Panc1 (cell line): ENCODE measurements around the gene TAAR8. TPM values are rescaled to one million over a fixed set of nuclear protein-coding genes. Genes with fewer than 3 reads are reported as not detected.

Experiments used
- ATAC-seq: fragments of 200-7000 bp; cut with Tn5 transposase; 2 replicates; pipeline ENCODE4 v1.9.1; 2020; ENCODE audit warnings: mild to moderate bottlenecking, moderate library complexity
- BruUV-seq: library from RNA; stranded (reverse); fragments of 400-500 nt; replicated peaks from 2 replicates; lab custom pipeline; 2021; lab: Mats Ljungman, UMichigan
- CTCF ChIA-PET: fragments of 300-600 bp; sonication (Branson Sonifier 250); formaldehyde crosslinking; loops from one replicate; lab custom pipeline; 2022; ENCODE audit warnings: antibody characterized with exemption; lab: Charles Lee
- POLR2A ChIA-PET: fragments of 300-600 bp; sonication (Branson Sonifier 250); formaldehyde crosslinking; loops from one replicate; lab custom pipeline; 2022; ENCODE audit warnings: antibody characterized with exemption; lab: Charles Lee
- DNase-seq: peaks from one replicate; pipeline ENCODE4 v3.0.0-alpha.2; 2010; ENCODE audit warnings: low read depth, low spot score
- H3K27ac ChIP-seq: 2 replicates; pipeline ENCODE4 v1.5.1; 2011; ENCODE audit warnings: mild to moderate bottlenecking, low read length, inconsistent platforms
- H3K27me3 ChIP-seq: fragments of 200-500 bp; sonication (Bioruptor generic); 2 replicates; pipeline ENCODE4 v1.6.0; 2014; ENCODE audit warnings: low read length, inconsistent platforms; ENCODE audit not compliant: control insufficient read depth, insufficient read depth
- H3K36me3 ChIP-seq: fragments of 200-500 bp; sonication (Bioruptor generic); 2 replicates; pipeline ENCODE4 v1.5.1; 2014; ENCODE audit warnings: inconsistent platforms, mild to moderate bottlenecking, low read length, moderate library complexity; ENCODE audit not compliant: control insufficient read depth, insufficient read depth
- H3K4me1 ChIP-seq: 2 replicates; pipeline ENCODE4 v1.5.1; 2011; ENCODE audit warnings: inconsistent platforms, mild to moderate bottlenecking, low read length, moderate library complexity; ENCODE audit not compliant: control insufficient read depth, insufficient read depth
- H3K4me3 ChIP-seq, 2 experiments: 2 replicates each; pipeline ENCODE4 v1.5.1; 2011 to 2012; ENCODE audit warnings: low read depth in 2 of 2, low read length in 2 of 2, mild to moderate bottlenecking in 2 of 2, inconsistent platforms in 1 of 2, moderate library complexity in 1 of 2
- H3K9me3 ChIP-seq: fragments of 200-500 bp; sonication (Bioruptor generic); 2 replicates; pipeline ENCODE4 v1.5.1; 2014; ENCODE audit warnings: low read depth, mild to moderate bottlenecking, inconsistent platforms, low read length, moderate library complexity; ENCODE audit not compliant: control insufficient read depth, insufficient read depth
- POLR2AphosphoS5 ChIP-seq: IDR thresholded peaks from 2 replicates; pipeline ENCODE4 v1.6.1; 2012; ENCODE audit warnings: mild to moderate bottlenecking, low read depth, low read length, moderate library complexity
- SIN3A ChIP-seq: IDR thresholded peaks from 2 replicates; pipeline ENCODE4 v1.6.1; 2012; ENCODE audit warnings: low read depth, mild to moderate bottlenecking, low read length, moderate library complexity, borderline replicate concordance; ENCODE audit not compliant: insufficient read depth
- TCF7L2 ChIP-seq: IDR thresholded peaks from 2 replicates; pipeline ENCODE4 v1.6.1; 2011; ENCODE audit warnings: mild to moderate bottlenecking, low read depth, low read length, inconsistent platforms
- in situ Hi-C: cut with HindIII; loops from 2 replicates; pipeline ENCODE4 v1.10.0; 2016; ENCODE audit warnings: low sequenced_read_pairs, low pct_unique_long_range_greater_than_20kb
- intact Hi-C: fragments of 100-400 bp; cut with micrococcal nuclease; formaldehyde crosslinking; loops from one replicate; pipeline ENCODE4 v1.10.0; 2022; ENCODE audit not compliant: unreplicated experiment
- total RNA-seq: library from RNA; stranded (reverse); gene quantifications from one replicate; pipeline ENCODE4 v1.2.1, GENCODE V29; 2021; ENCODE audit not compliant: unreplicated experiment
- TF ChIP-seq, protein P1 (sequence below), 2 experiments: IDR thresholded peaks; 2 replicates each; pipeline ENCODE4 v1.6.1; 2011 to 2012; ENCODE audit warnings: low read depth in 2 of 2, control low read depth in 1 of 2, low read length in 1 of 2, mild to moderate bottlenecking in 1 of 2, moderate library complexity in 1 of 2; ENCODE audit not compliant: insufficient read depth in 1 of 2
- TF ChIP-seq, protein P2 (sequence below): fragments of 450-650 bp; IDR thresholded peaks from 2 replicates; pipeline ENCODE4 v1.5.1; 2017; ENCODE audit warnings: mild to moderate bottlenecking

TAAR8 gene
- total RNA-seq, 1 experiment from 2014 or later, result not detected

DNA sequence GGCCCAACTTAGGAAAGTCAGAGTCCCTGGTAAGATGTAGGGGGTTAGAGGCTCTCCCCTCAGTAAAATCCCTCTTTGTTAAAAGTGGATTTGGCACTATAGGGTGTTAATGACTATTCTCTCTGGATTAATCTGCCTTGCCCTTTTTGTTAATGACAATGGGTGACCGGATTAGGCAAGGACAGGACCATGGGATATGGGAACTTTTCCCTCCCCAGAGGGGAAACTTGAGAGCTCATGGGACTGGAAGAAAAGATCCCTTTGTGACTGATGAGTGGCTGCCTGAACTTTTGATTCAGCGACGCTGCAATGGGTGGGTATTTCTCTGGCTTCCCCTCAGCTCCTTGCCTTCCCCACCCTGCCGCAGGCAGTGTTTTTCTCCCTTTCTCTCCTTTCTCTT is 26.6 kb upstream of the TAAR8 start:
- Histone ChIP-seq H3K9me3 (no peaks in the 10 kb centered on the region), H3K4me3 (no peak overlapping the region), H3K27me3 (0 out of 2 replicates have a peak, but pooled peaks cover 5% of the 10 kb centered on the region), H3K27ac (no peak overlapping the region), H3K36me3 (no peaks in the 10 kb centered on the region; the same call in 1 of the 2 replicates), H3K4me1 (peaks cover 10% of the 10 kb centered on the region)
- CTCF ChIA-PET, result no interaction called here
- DNase-seq (no peak), ATAC-seq (no peak)
- in situ Hi-C loops, result no loop called here
- intact Hi-C loops, result no loop called here
- BruUV-seq, result no TSS peak
- TF ChIP-seq, protein P1, sequence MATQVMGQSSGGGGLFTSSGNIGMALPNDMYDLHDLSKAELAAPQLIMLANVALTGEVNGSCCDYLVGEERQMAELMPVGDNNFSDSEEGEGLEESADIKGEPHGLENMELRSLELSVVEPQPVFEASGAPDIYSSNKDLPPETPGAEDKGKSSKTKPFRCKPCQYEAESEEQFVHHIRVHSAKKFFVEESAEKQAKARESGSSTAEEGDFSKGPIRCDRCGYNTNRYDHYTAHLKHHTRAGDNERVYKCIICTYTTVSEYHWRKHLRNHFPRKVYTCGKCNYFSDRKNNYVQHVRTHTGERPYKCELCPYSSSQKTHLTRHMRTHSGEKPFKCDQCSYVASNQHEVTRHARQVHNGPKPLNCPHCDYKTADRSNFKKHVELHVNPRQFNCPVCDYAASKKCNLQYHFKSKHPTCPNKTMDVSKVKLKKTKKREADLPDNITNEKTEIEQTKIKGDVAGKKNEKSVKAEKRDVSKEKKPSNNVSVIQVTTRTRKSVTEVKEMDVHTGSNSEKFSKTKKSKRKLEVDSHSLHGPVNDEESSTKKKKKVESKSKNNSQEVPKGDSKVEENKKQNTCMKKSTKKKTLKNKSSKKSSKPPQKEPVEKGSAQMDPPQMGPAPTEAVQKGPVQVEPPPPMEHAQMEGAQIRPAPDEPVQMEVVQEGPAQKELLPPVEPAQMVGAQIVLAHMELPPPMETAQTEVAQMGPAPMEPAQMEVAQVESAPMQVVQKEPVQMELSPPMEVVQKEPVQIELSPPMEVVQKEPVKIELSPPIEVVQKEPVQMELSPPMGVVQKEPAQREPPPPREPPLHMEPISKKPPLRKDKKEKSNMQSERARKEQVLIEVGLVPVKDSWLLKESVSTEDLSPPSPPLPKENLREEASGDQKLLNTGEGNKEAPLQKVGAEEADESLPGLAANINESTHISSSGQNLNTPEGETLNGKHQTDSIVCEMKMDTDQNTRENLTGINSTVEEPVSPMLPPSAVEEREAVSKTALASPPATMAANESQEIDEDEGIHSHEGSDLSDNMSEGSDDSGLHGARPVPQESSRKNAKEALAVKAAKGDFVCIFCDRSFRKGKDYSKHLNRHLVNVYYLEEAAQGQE (IDR thresholded peaks at IDR 0.05; ENCODE audit: insufficient read depth in 1 of 2, low read depth in 2 of 2, low read length in 1 of 2), result no peak
- TF ChIP-seq TCF7L2 (no peak), POLR2AphosphoS5 (no peak), SIN3A (no peak)
- TF ChIP-seq, protein P2, sequence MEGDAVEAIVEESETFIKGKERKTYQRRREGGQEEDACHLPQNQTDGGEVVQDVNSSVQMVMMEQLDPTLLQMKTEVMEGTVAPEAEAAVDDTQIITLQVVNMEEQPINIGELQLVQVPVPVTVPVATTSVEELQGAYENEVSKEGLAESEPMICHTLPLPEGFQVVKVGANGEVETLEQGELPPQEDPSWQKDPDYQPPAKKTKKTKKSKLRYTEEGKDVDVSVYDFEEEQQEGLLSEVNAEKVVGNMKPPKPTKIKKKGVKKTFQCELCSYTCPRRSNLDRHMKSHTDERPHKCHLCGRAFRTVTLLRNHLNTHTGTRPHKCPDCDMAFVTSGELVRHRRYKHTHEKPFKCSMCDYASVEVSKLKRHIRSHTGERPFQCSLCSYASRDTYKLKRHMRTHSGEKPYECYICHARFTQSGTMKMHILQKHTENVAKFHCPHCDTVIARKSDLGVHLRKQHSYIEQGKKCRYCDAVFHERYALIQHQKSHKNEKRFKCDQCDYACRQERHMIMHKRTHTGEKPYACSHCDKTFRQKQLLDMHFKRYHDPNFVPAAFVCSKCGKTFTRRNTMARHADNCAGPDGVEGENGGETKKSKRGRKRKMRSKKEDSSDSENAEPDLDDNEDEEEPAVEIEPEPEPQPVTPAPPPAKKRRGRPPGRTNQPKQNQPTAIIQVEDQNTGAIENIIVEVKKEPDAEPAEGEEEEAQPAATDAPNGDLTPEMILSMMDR, result no peak
- POLR2A ChIA-PET, result no interaction called here

GRCh38 chr6:132526461-132526860 is 26.0 kb upstream of the TAAR8 start:
- Histone ChIP-seq H3K4me1 (peaks cover 10% of the 10 kb centered on the region), H3K27me3 (0 out of 2 replicates have a peak, but pooled peaks cover 5% of the 10 kb centered on the region), H3K36me3 (no peaks in the 10 kb centered on the region; the same call in 1 of the 2 replicates), H3K4me3 (no peak overlapping the region), H3K27ac (no peak overlapping the region), H3K9me3 (no peaks in the 10 kb centered on the region)
- CTCF ChIA-PET, result interaction anchor here (1.0 kb wide), 1 partner anchor 246 kb away, joined by 3 read pairs; no protein-coding TSS in a partner anchor
- TF ChIP-seq, protein P1 (IDR thresholded peaks at IDR 0.05; ENCODE audit: insufficient read depth in 1 of 2, low read depth in 2 of 2, low read length in 1 of 2), result no peak
- no peak for TF ChIP-seq POLR2AphosphoS5
- no peak for TF ChIP-seq TCF7L2
- TF ChIP-seq SIN3A, result no peak
- TF ChIP-seq, protein P2, result no peak
- intact Hi-C loops (no loop called here), in situ Hi-C loops (no loop called here)
- BruUV-seq, result no TSS peak
- DNase-seq (no peak), ATAC-seq (no peak)
- POLR2A ChIA-PET, result no interaction called here
